HCT116 (cell line): ENCODE measurements around the gene NXPH1. TPM values are rescaled to one million over a fixed set of nuclear protein-coding genes. Genes with fewer than 3 reads are reported as not detected.

Experiments used
- ATAC-seq: fragments of 200-7000 bp; cut with Tn5 transposase; 2 replicates; pipeline ENCODE4 v1.9.1; 2020; ENCODE audit warnings: mild to moderate bottlenecking, moderate library complexity
- BruUV-seq: library from RNA; stranded (reverse); fragments of 400-500 nt; replicated peaks from 2 replicates; lab custom pipeline; 2021; lab: Mats Ljungman, UMichigan
- CTCF ChIA-PET: fragments of 300-600 bp; sonication (Branson Sonifier 250); formaldehyde crosslinking; loops from one replicate; lab custom pipeline; 2021; ENCODE audit warnings: antibody characterized with exemption; lab: Charles Lee
- POLR2A ChIA-PET: fragments of 300-600, 350-600 bp; sonication (Branson Sonifier 250); formaldehyde crosslinking; loops from one replicate; lab custom pipeline; 2021; ENCODE audit warnings: antibody characterized with exemption; lab: Charles Lee
- RAD21 ChIA-PET, 2 experiments: fragments of 300-600 bp; sonication (Branson Sonifier 250); formaldehyde crosslinking; loops; one replicate each; lab custom pipeline; 2023; ENCODE audit warnings: low total read pairs in 2 of 2; ENCODE audit not compliant: uncharacterized antibody in 2 of 2, unreplicated experiment in 2 of 2, low non-redundant PET in 1 of 2; lab: Charles Lee
- DNase-seq: peaks from one replicate; pipeline ENCODE4 v3.0.0-alpha.2; 2010; ENCODE audit warnings: low read depth, low spot score
- H2AFZ ChIP-seq: fragments of 200-600 bp; shearing (Covaris generic), sonication (generic); 2 replicates; pipeline ENCODE4 v1.6.1; 2017; ENCODE audit warnings: low read depth, mixed run types, mixed read lengths, antibody characterized with exemption, low read length; ENCODE audit not compliant: poor library complexity, severe bottlenecking
- H3K27ac ChIP-seq: 2 replicates; pipeline ENCODE4 v1.5.1; 2012; ENCODE audit warnings: low read depth, low read length
- H3K27me3 ChIP-seq: fragments of 200-600 bp; sonication (generic); 2 replicates; pipeline ENCODE4 v1.6.1; 2016; ENCODE audit warnings: mixed run types, low read length, mixed read lengths; ENCODE audit not compliant: insufficient read depth
- H3K36me3 ChIP-seq, 2 experiments: fragments of 200-500 bp in 1 of 2; fragments of 200-600 bp in 1 of 2; sonication (Bioruptor generic) in 1 of 2; sonication (generic) in 1 of 2; 2 replicates each; pipeline versions ENCODE4 v1.5.1 to v1.6.1; 2014 to 2016; ENCODE audit warnings: low read length in 2 of 2, inconsistent platforms in 1 of 2, mixed read lengths in 1 of 2, mixed run types in 1 of 2; ENCODE audit not compliant: insufficient read depth in 2 of 2, control insufficient read depth in 1 of 2
- H3K4me1 ChIP-seq, 2 experiments: fragments of 200-600 bp in 1 of 2; sonication (generic) in 1 of 2; 2 replicates each; pipeline versions ENCODE4 v1.5.1 to v1.6.1; 2012 to 2017; ENCODE audit warnings: low read length in 2 of 2, inconsistent platforms in 1 of 2, mild to moderate bottlenecking in 1 of 2, mixed read lengths in 1 of 2, mixed run types in 1 of 2, moderate library complexity in 1 of 2; ENCODE audit not compliant: insufficient read depth in 2 of 2, control insufficient read depth in 1 of 2
- H3K4me2 ChIP-seq: fragments of 200-600 bp; sonication (generic); 2 replicates; pipeline ENCODE4 v1.6.1; 2017; ENCODE audit warnings: mixed run types, low read length, mixed read lengths
- H3K4me3 ChIP-seq, 2 experiments: fragments of 200-600 bp in 1 of 2; sonication (generic) in 1 of 2; replicated peaks in 1 of 2; 2 replicates each; pipeline ENCODE4 v1.5.1; 2011 to 2016; ENCODE audit warnings: low read length in 2 of 2, control low read depth in 1 of 2, low read depth in 1 of 2, mild to moderate bottlenecking in 1 of 2, mixed read lengths in 1 of 2, mixed run types in 1 of 2
- H3K79me2 ChIP-seq: fragments of 200-600 bp; sonication (generic); 2 replicates; pipeline ENCODE4 v1.6.1; 2017; ENCODE audit warnings: mild to moderate bottlenecking, mixed run types, low read length, moderate library complexity, mixed read lengths; ENCODE audit not compliant: insufficient read depth
- H3K9ac ChIP-seq: fragments of 200-600 bp; sonication (generic); 2 replicates; pipeline ENCODE4 v1.6.1; 2016; ENCODE audit warnings: low read length, mixed read lengths
- H3K9me2 ChIP-seq: fragments of 200-600 bp; sonication (generic), shearing (Covaris generic); 2 replicates; pipeline ENCODE4 v1.6.1; 2017; ENCODE audit warnings: mixed run types, mild to moderate bottlenecking, moderate library complexity; ENCODE audit not compliant: insufficient read depth
- H3K9me3 ChIP-seq, 2 experiments: fragments of 200-500 bp in 1 of 2; fragments of 200-600 bp in 1 of 2; sonication (Bioruptor generic) in 1 of 2; sonication (generic) in 1 of 2; 2 replicates each; pipeline ENCODE4 v1.6.1; 2014 to 2017; ENCODE audit warnings: low read length in 2 of 2, mixed read lengths in 2 of 2, inconsistent platforms in 1 of 2, low read depth in 1 of 2, mild to moderate bottlenecking in 1 of 2, mixed run types in 1 of 2, moderate library complexity in 1 of 2; ENCODE audit not compliant: control insufficient read depth in 1 of 2, insufficient read depth in 1 of 2
- H4K20me1 ChIP-seq: fragments of 200-600 bp; sonication (generic), shearing (Covaris generic); 2 replicates; pipeline ENCODE4 v1.6.1; 2017; ENCODE audit warnings: mixed run types, mild to moderate bottlenecking, moderate library complexity; ENCODE audit not compliant: insufficient read depth
- EZH2 ChIP-seq: fragments of 200-600 bp; sonication (generic); IDR thresholded peaks from 2 replicates; pipeline ENCODE4 v1.6.1; 2017; ENCODE audit warnings: antibody characterized with exemption, mixed run types
- EZH2phosphoT487 ChIP-seq: fragments of 200-600 bp; IDR thresholded peaks from 2 replicates; pipeline ENCODE4 v1.6.1; 2018; ENCODE audit warnings: antibody characterized with exemption, borderline replicate concordance
- JUND ChIP-seq: IDR thresholded peaks from 2 replicates; pipeline ENCODE4 v1.6.1; 2012
- POLR2A ChIP-seq: IDR thresholded peaks from 2 replicates; pipeline ENCODE4 v1.7.0; 2011; ENCODE audit warnings: borderline replicate concordance; ENCODE audit not compliant: insufficient read depth, insufficient read length; ENCODE audit errors: extremely low read depth
- REST ChIP-seq: IDR thresholded peaks from 2 replicates; pipeline ENCODE4 v1.6.1; 2012; ENCODE audit warnings: low read depth
- intact Hi-C: fragments of 100-400 bp; cut with micrococcal nuclease; formaldehyde crosslinking; loops from 2 replicates; pipeline ENCODE4 v1.10.0; 2022
- total RNA-seq: library from RNA; stranded (reverse); gene quantifications from one replicate; pipeline ENCODE4 v1.2.1, GENCODE V29; 2021; ENCODE audit not compliant: unreplicated experiment

Gene NXPH1
- total RNA-seq, 1 experiment from 2014 or later = 0.17 TPM

- ATAC-seq = no peak
- H3K4me3 ChIP-seq = no peak overlapping the region
- no TSS peak for BruUV-seq
- peaks cover 12% of the 10 kb centered on the region for H3K27me3 ChIP-seq
- H4K20me1 ChIP-seq = no peaks in the 10 kb centered on the region
- H3K79me2 ChIP-seq = no peaks in the 10 kb centered on the region
- intact Hi-C loops = loop anchor here (5.0 kb wide), 1 partner anchor 656 kb away; no protein-coding TSS in a partner anchor
- no peaks in the 10 kb centered on the region for H3K9me2 ChIP-seq
- no peaks in the 10 kb centered on the region for H3K36me3 ChIP-seq
- H2AFZ ChIP-seq = no peak overlapping the region
- H3K9ac ChIP-seq = no peak overlapping the region
- no peak for TF ChIP-seq POLR2A
- no peak for TF ChIP-seq EZH2
- TF ChIP-seq EZH2phosphoT487 = no peak
- TF ChIP-seq JUND = no peak
- TF ChIP-seq REST = no peak
- ChIA-PET RAD21 (interaction anchor here in 1 of 2 experiments (0.7 kb wide), 1 partner anchor 11 kb away, joined by 3 read pairs; no protein-coding TSS in a partner anchor), CTCF (interaction anchor here (0.6 to 1.0 kb wide), 2 partner anchors 287 to 288 kb away, joined by 3 to 6 read pairs; no protein-coding TSS in a partner anchor), POLR2A (no interaction called here)
- H3K9me3 ChIP-seq = no peaks in the 10 kb centered on the region
- H3K4me2 ChIP-seq = no peak overlapping the region
- no peaks in the 10 kb centered on the region; a peak in 1 of 4 replicates for H3K4me1 ChIP-seq
- H3K27ac ChIP-seq = no peak overlapping the region
- no peak for DNase-seq
Measured at GRCh38 chr7:8435590-8436545, 2.5 kb downstream of the NXPH1 start.
